ENCODE data around the gene LIN28B.
"Not testable (repeated sequence)": the region's sequence is repeated elsewhere in the genome, so short reads cannot be mapped to it uniquely, and the experiment has no call there.

LIN28B gene

DNA sequence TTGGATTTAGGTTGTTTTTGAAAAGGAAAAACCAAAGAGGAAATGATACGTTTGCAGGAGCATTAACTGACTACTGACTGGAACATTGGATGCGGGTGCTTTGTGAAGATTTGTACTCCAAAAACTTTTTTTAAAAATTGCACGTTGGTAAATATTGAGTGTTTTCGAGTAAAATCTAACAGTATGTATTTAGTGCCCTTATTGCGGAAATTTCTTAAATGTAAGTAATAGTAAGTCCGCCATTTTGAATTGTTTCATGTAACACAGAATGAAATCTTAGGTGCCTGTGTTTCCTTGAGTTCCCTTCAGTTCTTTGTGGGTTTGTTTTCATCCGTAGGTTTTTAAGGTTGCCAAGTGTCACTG is 15.2 kb upstream of the LIN28B start:
- no peaks in the 10 kb centered on the region for H3K4me1 ChIP-seq (ENCODE audit: control insufficient read depth, insufficient read depth, low read length)
- peaks cover 35% of the 10 kb centered on the region for H3K27me3 ChIP-seq (ENCODE audit: control insufficient read depth, insufficient read depth, low read length)
- no peaks in the 10 kb centered on the region for H3K36me3 ChIP-seq (ENCODE audit: control insufficient read depth, insufficient read depth, low read length)
- no peak overlapping the region for H3K9ac ChIP-seq (ENCODE audit: low read length)
- no peak overlapping the region for H3K4me3 ChIP-seq (ENCODE audit: low read length)
- no peaks in the 10 kb centered on the region for H3K9me3 ChIP-seq (ENCODE audit: control insufficient read depth, low read length)

GRCh38 chr6:104943781-104944180 is 13.1 kb upstream of the LIN28B start:
- Histone ChIP-seq H3K27me3 (ENCODE audit: control insufficient read depth, insufficient read depth, low read length) (peaks cover 35% of the 10 kb centered on the region), H3K4me1 (ENCODE audit: control insufficient read depth, insufficient read depth, low read length) (no peaks in the 10 kb centered on the region), H3K4me3 (ENCODE audit: low read length) (no peak overlapping the region), H3K9me3 (ENCODE audit: control insufficient read depth, low read length) (no peaks in the 10 kb centered on the region), H3K9ac (ENCODE audit: low read length) (no peak overlapping the region), H3K36me3 (ENCODE audit: control insufficient read depth, insufficient read depth, low read length) (no peaks in the 10 kb centered on the region)

GRCh38 chr6:104949206-104949605 is 7.7 kb upstream of the LIN28B start:
- H3K9ac ChIP-seq (ENCODE audit: low read length): no peak overlapping the region
- no peaks in the 10 kb centered on the region for H3K36me3 ChIP-seq (ENCODE audit: control insufficient read depth, insufficient read depth, low read length)
- H3K9me3 ChIP-seq (ENCODE audit: control insufficient read depth, low read length): no peaks in the 10 kb centered on the region
- no peak overlapping the region for H3K4me3 ChIP-seq (ENCODE audit: low read length)
- H3K27me3 ChIP-seq (ENCODE audit: control insufficient read depth, insufficient read depth, low read length): peaks cover 26% of the 10 kb centered on the region
- H3K4me1 ChIP-seq (ENCODE audit: control insufficient read depth, insufficient read depth, low read length): no peaks in the 10 kb centered on the region

DNA sequence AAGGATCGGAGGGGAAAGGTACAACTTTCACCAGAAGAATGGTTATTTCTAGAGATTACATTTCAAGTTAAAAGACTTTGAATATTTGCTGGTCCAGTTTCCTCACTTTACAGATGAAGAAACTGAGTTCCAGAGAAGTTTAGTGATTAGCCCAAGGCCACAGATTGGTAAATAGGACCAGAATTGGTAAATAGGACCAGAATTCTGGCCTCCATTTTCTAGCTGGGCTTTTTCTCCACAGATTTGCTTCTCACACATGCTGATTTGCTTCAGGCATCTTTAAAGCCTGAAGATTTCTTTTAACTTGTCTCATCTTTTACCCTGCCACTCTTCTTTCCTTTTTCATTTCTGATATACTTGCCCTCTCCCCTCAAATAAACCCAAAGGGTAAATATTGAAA is 5.2 kb upstream of the LIN28B start:
- Histone ChIP-seq H3K36me3 (ENCODE audit: control insufficient read depth, insufficient read depth, low read length) (no peaks in the 10 kb centered on the region), H3K27me3 (ENCODE audit: control insufficient read depth, insufficient read depth, low read length) (peaks cover 42% of the 10 kb centered on the region), H3K4me3 (ENCODE audit: low read length) (no peak overlapping the region), H3K9me3 (ENCODE audit: control insufficient read depth, low read length) (no peaks in the 10 kb centered on the region), H3K9ac (ENCODE audit: low read length) (no peak overlapping the region), H3K4me1 (ENCODE audit: control insufficient read depth, insufficient read depth, low read length) (no peaks in the 10 kb centered on the region)

DNA sequence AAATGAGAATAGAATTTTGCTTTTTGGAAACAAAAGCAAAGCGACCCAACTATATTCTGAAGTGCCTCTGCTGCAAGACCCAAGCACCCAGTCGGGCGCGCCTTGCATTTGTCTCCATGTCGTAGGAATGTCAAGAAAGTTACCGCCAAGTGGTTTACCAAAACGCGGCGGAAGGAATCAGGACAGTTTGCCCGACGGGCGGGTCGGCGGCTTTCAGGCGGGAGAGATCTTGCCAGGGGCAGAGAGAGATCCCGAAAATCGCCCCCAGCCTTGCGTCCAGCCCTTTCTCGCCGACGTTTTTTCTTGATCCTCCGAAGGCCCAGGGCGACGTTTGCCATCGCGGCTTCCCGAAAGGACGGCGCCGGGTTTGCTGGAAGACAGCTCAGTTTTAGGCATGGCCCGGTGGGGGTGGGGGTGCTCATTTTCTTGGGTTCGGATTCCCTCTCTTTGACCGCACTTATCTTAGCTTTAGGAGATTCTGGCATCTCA is 4.0 kb upstream of the LIN28B start:
- no peaks in the 10 kb centered on the region for H3K4me1 ChIP-seq (ENCODE audit: control insufficient read depth, insufficient read depth, low read length)
- H3K9ac ChIP-seq (ENCODE audit: low read length): no peak overlapping the region
- H3K9me3 ChIP-seq (ENCODE audit: control insufficient read depth, low read length): no peaks in the 10 kb centered on the region
- H3K36me3 ChIP-seq (ENCODE audit: control insufficient read depth, insufficient read depth, low read length): no peaks in the 10 kb centered on the region
- no peak overlapping the region for H3K4me3 ChIP-seq (ENCODE audit: low read length)
- H3K27me3 ChIP-seq (ENCODE audit: control insufficient read depth, insufficient read depth, low read length): peaks cover 55% of the 10 kb centered on the region

GRCh38 chr6:104953400-104954189 is 3.3 kb upstream of the LIN28B start:
- H3K36me3 ChIP-seq (ENCODE audit: control insufficient read depth, insufficient read depth, low read length); H3K4me1 ChIP-seq (ENCODE audit: control insufficient read depth, insufficient read depth, low read length); H3K9ac ChIP-seq (ENCODE audit: low read length); H3K9me3 ChIP-seq (ENCODE audit: control insufficient read depth, low read length); H3K4me3 ChIP-seq (ENCODE audit: low read length): not testable (repeated sequence)
- H3K27me3 ChIP-seq (ENCODE audit: control insufficient read depth, insufficient read depth, low read length): peaks cover 61% of the 10 kb centered on the region

GRCh38 chr6:104954190-104954797 is 2.6 kb upstream of the LIN28B start:
- H3K27me3 ChIP-seq (ENCODE audit: control insufficient read depth, insufficient read depth, low read length): peaks cover 65% of the 10 kb centered on the region
- H3K9me3 ChIP-seq (ENCODE audit: control insufficient read depth, low read length): no peaks in the 10 kb centered on the region
- no peak overlapping the region for H3K9ac ChIP-seq (ENCODE audit: low read length)
- H3K36me3 ChIP-seq (ENCODE audit: control insufficient read depth, insufficient read depth, low read length): no peaks in the 10 kb centered on the region
- no peak overlapping the region for H3K4me3 ChIP-seq (ENCODE audit: low read length)
- no peaks in the 10 kb centered on the region for H3K4me1 ChIP-seq (ENCODE audit: control insufficient read depth, insufficient read depth, low read length)

DNA sequence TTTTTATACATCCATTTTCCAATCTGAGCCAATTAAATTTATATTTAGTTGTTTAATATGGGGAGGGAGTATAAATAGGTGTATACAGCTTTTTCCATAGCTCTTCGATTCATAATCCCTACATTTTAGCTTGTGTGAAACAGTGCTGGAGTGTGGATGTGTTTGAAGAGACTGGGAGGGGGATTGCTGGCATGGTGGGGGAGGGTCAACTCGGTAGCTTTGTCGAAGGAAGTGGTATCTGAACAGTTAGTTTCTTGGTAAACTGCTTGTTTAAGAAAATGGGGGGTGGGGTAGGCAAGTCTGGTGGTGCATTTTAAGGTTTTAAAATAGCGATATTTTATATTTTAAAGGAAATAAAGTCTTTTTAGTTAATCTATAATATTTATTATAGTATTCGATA is 1.4 kb upstream of the LIN28B start:
- Histone ChIP-seq H3K9me3 (ENCODE audit: control insufficient read depth, low read length) (no peaks in the 10 kb centered on the region), H3K4me1 (ENCODE audit: control insufficient read depth, insufficient read depth, low read length) (no peaks in the 10 kb centered on the region), H3K9ac (ENCODE audit: low read length) (no peak overlapping the region), H3K27me3 (ENCODE audit: control insufficient read depth, insufficient read depth, low read length) (peaks cover 62% of the 10 kb centered on the region), H3K36me3 (ENCODE audit: control insufficient read depth, insufficient read depth, low read length) (no peaks in the 10 kb centered on the region), H3K4me3 (ENCODE audit: low read length) (no peak overlapping the region)

- H3K27me3 ChIP-seq (ENCODE audit: control insufficient read depth, insufficient read depth, low read length): peaks cover 62% of the 10 kb centered on the region
- no peak overlapping the region for H3K9ac ChIP-seq (ENCODE audit: low read length)
- no peaks in the 10 kb centered on the region for H3K36me3 ChIP-seq (ENCODE audit: control insufficient read depth, insufficient read depth, low read length)
- no peaks in the 10 kb centered on the region for H3K9me3 ChIP-seq (ENCODE audit: control insufficient read depth, low read length)
- H3K4me3 ChIP-seq (ENCODE audit: low read length): no peak overlapping the region
- no peaks in the 10 kb centered on the region for H3K4me1 ChIP-seq (ENCODE audit: control insufficient read depth, insufficient read depth, low read length)
Measured at GRCh38 chr6:104955927-104956730, 778 bp upstream of the LIN28B start.

DNA sequence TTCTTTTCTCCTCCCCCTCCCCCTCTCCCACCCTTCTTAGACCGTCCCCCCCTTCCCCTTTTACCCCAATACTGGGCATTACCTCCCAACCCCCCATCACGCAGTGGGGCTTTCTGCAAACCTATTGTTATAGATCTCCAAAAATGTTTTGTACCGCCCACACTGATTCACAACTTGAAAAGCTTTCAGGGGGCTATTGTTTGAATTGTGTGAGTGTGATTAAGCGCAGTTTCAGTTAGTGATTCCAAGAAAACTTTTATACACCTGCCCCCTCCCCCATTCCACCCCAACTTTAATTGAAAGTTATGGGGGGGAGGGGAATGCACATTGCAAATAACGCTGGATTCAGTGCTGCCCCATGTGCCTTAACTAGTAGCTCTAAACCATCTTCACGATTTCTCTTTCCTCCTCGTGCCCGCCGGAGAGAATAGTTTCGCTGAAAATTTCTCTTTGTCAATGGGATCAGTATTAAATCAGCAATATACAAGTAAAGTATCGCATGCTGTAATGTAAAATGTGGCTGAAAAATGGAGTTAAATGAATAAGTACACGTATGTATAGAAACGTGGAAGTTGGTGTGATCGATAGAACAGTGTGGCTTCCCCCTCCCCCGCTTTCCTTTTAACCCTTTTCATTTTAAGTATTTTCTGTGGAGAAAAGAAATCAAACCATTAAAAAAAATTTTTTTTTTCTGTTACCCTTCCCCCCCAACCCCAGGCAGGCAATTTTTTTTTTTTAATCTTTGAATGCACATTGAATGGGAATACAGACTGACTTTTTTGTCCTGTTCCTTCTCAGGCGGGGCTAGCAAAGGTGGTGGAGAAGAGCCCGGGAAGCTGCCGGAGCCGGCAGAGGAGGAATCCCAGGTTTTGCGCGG is 632 bp downstream of the LIN28B start:
- peaks cover 50% of the 10 kb centered on the region for H3K27me3 ChIP-seq (ENCODE audit: control insufficient read depth, insufficient read depth, low read length)
- no peak overlapping the region for H3K4me3 ChIP-seq (ENCODE audit: low read length)

DNA sequence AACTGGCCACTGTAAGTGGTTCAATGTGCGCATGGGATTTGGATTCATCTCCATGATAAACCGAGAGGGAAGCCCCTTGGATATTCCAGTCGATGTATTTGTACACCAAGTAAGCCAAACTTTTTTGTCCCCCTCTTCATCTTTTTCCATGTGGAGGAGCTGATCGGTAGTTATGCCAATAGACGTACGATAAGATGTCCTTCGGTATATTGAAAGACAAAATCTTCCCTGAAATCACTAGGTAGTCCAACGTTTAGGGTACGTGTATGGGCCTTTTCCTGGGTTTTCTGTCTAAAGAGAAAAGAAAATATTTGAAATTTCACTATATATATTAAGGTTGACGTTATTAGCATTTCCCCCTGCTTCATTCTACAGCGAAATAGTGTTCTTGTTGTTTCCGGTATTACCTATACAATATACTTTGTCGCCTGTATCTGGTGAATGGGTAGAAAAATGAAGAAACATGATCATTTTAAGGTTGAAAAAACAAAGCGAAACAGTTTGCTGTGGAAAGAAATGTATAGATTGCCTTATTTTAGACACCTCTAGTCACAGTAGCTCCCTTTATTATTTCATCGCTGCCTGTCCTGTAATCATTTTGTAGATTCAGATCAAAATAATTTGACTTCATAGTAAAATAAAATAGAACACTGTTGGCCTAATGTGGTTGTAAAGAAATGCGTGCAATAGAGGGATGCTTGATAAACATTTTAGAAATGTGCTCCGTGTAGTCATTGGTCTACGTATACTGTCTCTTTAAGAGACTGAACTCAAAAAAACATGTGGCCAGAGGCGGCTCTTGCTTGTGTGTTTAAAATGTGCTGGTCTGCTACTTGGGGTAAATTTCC is 1.5 kb downstream of the LIN28B start:
- H3K4me3 ChIP-seq (ENCODE audit: low read length): no peak overlapping the region
- H3K36me3 ChIP-seq (ENCODE audit: control insufficient read depth, insufficient read depth, low read length): no peaks in the 10 kb centered on the region
- no peak overlapping the region for H3K9ac ChIP-seq (ENCODE audit: low read length)
- peaks cover 42% of the 10 kb centered on the region for H3K27me3 ChIP-seq (ENCODE audit: control insufficient read depth, insufficient read depth, low read length)
- no peaks in the 10 kb centered on the region for H3K4me1 ChIP-seq (ENCODE audit: control insufficient read depth, insufficient read depth, low read length)
- no peaks in the 10 kb centered on the region for H3K9me3 ChIP-seq (ENCODE audit: control insufficient read depth, low read length)

More for the DNA sequence above, 632 bp downstream of the LIN28B start:
- no peak overlapping the region for H3K9ac ChIP-seq (ENCODE audit: low read length)
- no peaks in the 10 kb centered on the region for H3K36me3 ChIP-seq (ENCODE audit: control insufficient read depth, insufficient read depth, low read length)
- no peaks in the 10 kb centered on the region for H3K4me1 ChIP-seq (ENCODE audit: control insufficient read depth, insufficient read depth, low read length)
- no peaks in the 10 kb centered on the region for H3K9me3 ChIP-seq (ENCODE audit: control insufficient read depth, low read length)

Data from mucosa of stomach (tissue), 1 donor.